ENCODE measurements around the gene PTPA.

PTPA gene

DNA sequence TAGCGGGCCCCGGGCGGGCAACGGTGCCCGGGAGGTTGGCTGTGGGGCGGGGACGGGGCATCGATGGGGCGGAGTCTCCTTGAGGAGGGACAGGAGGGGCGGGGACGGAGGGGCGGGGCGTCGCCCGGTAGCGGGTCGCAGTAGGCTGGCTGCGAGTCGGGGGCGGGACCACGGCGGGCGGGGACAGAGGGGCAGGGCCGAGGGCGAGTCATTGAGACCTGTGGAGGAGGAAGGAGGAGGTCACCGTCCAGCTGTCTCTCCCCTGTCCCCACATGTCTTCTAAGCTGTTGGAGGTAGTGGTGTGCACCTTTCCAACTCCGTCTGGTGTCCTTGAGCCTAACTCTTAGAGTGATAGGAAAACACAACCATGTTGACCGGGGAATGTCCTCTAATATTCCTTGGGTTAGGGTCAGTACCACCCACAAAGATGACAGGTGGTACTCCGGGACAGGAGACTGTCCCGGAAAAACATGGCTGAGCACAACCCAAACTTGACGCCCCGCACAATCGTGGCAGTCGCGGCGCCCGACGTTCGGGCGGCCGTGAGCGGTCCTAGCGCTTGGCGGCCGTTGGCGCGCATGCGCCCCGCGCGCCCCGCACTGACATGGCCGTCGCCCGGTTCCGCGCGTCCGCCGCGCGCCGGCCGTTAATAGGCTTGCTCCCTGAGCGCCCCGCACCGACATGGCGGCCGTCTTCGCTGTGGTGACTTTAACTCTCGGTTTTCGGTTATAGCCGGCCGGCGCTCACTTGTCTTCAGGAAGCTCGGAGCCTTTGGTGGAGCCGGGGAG lies at the start of gene PTPA, which contains the start of gene CRAT:
Gene PTPA, plus strand, starts transcription at position 676 of the 788 bp plus-strand sequence. CDS start 186 bp downstream, outside the sequence.
Gene CRAT, minus strand, starts transcription at position 54 of the 788 bp plus-strand sequence. CDS start 284 bp downstream, outside the sequence.
- DNase-seq (ENCODE audit: low spot score), result peak; percentile 93

DNA sequence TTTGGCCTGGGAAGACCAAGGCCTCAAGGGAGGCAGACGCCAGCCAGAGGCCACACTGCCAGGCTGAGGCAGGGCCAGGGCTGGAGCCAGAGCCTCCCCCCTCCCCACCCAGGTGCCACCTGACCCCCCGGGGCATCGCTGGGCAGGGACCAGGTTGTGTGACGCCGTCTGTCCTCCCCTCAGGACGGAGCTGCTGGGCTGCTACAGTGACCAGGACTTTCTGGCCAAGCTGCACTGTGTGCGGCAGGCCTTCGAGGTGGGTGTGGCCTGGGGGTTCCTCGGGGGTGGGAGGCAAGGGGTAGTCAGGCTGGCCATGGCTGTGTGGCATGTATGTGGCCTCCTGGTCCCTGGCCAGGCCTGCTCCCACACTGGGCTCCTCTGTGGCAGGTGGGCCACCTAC lies 48.2 kb upstream of the PTPA start:
- DNase-seq (ENCODE audit: low spot score), result no peak

DNA sequence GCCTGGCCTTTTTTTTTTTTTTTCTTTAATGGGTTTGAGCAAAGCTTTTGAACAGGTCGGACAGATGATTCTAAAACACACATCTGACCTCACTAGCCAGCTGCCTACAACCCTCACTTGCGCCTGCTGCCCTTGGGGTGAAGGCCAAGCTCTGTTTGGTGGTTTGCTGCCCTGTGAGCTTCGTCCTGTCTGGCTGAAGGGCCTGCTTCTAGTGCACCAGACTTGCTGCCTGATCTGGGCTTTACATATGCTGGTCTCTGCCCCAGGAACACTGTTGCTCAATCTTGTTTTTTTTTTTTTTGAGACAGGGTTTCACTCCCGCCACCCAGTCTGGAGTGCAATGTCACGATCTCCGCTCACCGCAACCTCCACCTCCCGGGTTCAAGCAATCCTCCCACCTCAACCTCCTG lies 46.7 kb upstream of the PTPA start:
- no peak for DNase-seq (ENCODE audit: low spot score)

DNA sequence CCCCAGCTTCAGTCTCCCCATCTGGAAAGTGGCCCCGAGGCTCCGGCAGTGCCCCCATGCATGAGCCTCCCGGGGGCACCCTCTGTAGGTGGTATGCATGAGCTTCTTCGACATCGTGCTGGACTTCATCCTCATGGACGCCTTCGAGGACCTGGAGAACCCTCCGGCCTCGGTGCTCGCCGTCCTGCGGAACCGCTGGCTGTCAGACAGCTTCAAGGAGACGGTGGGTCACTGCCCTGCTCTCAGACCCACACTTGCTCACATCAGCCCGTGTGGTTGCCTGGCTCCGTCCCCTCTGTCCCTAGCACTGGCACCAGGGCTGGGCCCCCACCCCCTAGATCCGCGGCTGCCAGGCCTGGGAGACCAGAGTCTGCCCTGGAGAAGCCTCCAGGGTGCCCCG lies 43.1 kb upstream of the PTPA start:
- no peak for DNase-seq (ENCODE audit: low spot score)

DNA sequence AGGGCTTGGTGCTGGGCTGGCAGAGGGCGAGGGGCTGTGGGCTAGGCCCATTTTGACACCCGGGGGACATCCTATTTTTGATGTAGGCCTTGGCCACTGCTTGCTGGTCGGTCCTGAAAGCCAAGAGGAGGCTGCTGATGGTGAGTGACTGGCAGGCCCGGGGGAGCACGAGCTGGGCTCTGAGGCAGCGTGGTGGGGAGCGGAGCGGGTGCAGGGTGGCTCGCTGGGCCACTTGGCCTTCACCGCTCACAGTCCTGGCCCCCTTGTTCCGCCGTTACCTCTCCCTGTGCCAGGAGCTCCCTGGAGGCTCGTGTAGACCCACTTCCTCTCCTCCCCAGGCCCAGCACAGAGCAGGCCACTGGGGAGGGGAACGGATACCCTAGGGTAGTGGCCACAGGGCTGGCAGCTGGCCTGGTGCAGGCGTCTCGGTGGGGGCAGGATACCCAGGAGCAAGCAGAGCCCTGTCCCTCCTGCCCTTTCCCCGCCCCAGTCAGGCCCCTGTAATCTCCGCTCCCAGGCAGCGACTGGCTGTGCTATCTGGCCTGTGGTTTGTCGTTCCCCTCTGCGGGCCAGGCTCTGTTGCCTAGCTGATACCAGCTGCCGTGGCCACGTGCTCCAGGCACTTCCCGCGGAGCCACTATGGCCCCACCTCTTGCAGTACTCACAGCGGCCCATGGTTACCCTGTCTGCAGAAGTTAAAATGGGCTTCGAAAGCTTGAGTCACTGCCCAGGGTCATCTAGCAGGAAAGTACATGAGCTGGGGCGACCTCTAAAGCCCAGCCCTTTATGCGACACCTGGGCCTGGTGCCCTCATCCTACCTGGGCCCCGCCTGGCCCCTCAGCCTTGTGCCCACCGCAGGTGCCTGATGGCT lies 42.0 kb upstream of the PTPA start:
- peak; percentile 57 for DNase-seq (ENCODE audit: low spot score)

DNA sequence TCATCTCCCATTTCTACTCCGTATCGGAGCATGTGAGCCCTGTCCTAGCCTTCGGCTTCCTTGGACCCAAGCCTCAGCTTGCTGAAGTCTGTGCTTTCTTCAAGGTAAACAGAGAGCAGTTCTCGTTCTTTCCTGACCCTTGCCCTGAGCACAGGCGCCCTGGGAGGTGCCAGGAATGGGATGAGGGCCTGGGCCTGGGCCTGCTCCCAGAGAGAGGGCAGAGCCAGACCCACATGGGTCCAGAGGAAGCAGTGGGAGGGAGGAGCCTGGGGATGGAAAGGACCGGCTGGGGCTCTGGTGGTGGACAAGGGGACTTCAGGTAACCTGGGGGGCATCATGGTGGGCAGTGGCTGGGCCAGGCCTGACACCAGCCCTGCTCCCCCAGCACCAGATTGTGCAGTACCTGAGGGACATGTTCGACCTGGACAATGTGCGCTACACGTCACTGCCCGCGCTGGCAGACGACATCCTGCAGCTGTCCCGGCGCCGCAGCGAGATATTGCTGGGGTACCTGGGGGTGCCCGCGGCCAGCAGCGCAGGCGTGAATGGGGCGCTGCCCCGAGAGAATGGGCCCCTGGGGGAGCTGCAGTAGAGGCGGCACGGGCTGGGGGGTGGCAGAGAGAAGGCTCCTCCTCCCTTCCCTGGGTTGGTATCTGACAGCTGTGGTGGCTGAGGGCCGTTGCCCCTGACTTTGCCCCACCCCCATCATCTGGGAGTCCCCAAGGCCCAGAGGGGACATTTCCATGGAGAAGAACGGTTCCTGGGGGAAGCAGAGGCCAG lies 41.2 kb upstream of the PTPA start:
- DNase-seq (ENCODE audit: low spot score), result no peak

DNA sequence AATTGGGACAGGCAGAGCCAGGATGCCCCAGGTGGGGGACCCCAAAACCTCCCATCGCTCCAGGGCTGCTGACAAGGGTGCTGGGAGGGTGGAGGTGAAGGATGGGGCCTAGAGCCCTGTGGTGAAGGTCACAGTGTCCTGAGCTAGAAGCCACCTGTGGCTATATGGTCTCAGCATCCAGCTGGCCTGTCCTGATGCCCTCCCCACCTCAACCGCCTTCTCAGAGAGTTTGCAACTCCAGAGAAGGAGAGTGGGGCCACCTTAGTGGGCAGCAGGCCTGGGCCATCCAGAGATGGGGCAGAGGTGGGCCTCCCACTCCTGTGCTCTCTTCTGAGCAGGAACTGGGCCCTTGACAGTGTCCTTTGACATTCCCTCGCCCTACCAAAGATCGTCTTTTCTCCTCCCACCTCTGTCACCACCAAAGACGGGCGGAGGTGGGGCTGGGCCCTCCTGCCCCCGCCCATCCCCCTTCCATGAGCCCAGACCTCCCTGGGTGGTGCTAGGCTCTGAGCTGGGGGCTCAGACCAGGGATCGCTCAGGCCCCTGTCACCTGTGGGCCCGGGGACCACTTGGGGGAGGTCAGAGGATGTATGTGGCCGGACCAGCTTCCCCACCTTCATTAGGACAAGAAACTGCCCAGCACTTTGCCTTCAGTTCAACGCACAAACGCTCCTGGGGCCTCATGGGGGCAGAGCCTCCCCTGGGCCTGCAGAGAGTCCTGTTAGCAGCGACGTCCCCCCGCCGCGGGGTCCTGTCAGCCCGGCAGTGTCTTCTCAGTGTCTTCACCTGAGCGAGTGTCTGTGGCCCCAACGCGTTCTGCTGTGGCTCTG lies 40.3 kb upstream of the PTPA start:
- no peak for DNase-seq (ENCODE audit: low spot score)

DNA sequence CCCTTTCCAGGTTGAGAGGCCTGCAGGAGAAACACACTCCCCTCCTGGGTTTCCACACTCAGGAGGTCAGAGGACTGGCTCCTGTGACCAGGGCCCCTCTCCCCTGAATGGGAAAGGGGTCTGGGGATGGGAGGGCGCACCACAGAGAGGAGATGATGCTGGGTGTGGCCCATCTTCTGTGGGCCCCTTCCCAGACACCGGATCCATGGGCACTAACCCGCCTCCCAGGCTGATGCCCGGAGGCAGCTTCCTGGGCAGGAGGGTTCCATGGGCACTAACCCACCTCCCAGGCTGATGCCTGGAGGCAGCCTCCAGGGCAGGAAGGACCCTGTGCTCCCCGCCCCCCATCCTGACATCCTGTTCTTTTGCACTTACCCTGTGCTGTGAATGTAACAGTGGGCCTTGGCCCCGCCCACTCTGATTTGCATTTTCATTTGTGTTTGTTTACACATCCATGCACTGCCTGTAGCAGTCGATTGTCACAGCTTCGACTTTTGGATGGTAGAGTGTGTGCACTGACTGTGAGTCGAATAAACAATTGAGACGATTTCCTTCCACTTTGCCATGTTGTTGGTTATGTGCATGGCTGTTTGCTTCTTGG lies 39.6 kb upstream of the PTPA start:
- DNase-seq (ENCODE audit: low spot score), result peak; percentile 42

DNA sequence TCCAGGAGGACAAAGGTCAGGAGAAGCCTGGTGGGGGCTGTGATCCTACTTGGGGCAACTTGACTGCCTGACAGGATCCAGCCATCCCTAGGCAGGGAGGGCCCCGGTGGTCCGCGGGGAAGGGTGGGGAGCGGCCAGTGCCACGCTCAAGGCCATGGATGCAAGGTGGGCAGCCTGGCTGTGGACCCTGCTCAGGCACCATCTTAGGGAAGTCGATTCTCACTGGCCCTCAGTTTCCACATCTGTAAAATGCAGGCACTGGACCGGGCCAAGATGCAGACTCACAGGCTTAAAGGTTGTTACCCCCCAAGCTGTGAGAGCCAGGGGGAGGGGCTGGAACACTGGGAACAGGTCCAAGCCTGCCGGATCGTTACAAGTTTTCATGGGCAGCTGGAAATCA lies 39.0 kb upstream of the PTPA start:
- no peak for DNase-seq (ENCODE audit: low spot score)

DNA sequence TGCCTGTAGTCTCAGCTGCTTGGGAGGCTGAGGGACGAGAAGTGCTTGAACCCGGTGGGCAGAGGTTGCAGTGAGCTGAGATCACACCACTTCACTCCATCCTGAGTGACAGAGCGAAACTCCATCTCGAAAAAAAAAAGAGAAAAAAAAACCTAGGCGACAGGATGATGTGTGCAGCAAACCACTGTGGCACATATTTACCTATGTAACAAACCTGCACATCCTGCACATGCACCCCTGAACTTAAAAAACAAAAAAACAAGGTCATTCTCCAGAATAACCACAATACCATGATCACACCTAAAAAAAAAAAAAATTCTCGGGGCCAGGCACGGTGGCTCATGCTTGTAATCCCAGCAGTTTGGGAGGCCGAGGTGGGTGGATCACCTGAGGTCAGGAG lies 37.8 kb upstream of the PTPA start:
- no peak for DNase-seq (ENCODE audit: low spot score)

DNA sequence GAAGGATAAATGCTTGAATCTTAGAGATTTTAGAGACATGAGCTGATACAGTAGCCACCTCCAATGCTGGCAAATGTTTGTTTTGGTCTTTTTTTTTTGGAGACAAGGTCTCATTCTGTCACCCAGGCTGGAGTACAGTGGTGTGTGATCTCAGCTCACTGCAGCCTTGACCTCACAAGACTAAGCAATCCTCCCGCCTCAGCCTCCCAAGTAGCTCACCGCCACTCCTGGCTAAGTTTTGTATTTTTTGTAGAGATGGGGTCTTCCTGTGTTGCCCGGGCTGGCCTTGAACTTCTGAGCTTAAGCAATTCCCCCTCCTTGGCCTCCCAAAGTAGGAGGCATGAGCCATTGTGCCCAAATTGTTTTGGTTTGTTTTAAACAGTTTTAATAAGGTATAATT lies 37.1 kb upstream of the PTPA start:
- DNase-seq (ENCODE audit: low spot score), result no peak

DNA sequence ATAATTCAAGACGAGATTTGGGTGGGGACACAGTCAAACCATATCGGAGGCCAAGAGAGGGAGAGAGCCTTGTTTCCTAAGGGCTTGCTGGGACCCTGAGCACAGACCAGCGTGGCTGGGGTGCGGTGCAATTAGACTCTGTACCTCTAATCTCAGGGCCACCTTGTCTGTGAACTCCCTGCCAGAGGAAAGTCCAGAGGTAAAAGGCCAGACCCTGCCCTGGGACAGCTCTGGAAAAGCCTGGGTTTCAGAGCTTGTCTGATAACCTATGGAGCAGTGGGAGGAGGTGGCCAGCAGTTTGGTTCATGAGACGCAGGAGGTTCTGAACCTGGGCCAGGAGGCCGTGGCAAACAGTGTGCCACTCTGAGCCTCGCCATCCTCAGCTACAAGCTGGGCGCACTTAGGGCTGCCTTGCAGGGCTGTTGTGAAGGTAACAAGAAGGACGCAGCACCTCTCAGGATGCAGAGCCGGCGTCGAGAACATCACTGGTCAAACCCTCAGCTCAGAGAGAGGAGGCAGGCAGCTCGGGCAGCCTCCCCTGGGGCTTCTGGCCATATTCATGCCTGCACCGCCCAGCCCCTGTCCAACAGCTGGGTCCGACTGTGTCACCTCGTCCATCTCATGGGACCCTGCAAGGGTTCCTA lies 35.1 kb upstream of the PTPA start:
- DNase-seq (ENCODE audit: low spot score), result no peak

DNA sequence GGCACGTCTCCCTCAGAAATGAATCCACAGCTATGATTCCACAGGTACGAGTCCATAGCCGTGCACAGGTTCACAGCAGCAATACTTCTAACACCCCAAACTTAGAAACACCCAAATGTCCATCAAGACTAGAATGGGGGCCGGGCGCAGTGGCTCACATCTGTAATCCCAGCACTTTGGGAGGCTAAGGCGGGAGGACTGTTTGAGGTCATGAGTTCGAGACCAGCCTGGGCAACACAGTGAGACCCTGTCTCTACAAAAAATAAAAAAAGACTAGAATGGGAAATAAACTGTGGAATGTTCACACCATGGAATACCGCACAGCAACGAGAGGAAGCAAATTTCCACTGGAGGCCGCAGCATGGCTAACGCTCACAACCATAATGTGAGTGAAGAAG lies 34.6 kb upstream of the PTPA start:
- no peak for DNase-seq (ENCODE audit: low spot score)

DNA sequence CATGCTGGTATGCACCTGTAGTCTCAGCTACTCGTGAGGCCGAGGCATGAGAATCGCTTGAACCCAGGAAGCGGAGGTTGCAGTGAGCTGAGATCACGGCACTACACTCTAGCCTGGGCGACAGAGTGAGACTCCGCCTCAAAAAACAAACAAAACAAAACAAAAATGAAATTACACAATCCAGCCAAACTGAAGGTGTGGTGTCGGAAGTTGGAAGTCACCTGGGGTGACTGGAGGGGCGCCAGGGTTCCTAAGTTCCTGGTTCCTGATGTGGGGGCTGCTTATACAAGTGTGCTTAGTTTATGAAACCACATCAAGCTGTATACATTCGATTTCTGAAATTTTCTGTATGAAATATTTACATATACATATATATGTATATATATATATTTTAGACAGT lies 34.0 kb upstream of the PTPA start:
- no peak for DNase-seq (ENCODE audit: low spot score)

DNA sequence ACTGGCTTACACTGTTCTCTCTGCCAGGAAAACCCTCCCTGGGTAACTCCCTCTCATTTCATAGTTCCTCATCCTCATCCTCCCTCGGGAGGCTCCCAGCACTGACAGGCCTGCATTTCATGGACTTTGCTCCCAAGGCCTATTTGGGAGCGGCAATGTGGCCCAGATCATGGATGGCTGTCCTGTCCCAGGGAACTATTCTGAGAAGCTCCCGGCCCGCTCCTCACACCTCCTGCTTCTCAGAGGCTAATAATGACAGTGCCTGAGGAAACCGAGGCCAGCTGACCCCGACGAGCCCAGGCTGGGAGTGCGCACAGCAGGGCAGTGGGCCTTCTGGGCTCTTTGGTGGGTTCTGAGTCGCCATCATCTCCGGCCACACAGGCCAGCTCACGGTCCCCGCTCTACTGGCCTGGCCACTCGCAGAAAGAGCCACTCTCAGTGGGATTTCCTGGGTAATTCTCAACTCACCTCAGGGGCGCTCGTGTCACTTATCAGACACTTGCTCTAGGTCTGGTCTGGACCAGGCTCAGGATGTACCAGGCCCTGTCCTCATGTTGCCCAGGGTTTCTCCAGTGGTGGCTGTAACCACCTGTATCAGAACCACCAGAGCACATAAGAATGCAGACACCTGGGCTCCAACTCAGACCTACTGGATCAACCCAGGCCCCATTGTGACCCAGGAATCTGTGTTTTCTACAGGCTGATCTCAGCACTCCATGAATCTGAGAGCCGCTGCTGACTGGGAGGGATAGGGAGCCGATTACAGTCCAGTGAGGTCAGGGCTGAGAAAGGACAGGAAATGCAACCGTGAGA lies 32.3 kb upstream of the PTPA start:
- DNase-seq (ENCODE audit: low spot score), result no peak

DNA sequence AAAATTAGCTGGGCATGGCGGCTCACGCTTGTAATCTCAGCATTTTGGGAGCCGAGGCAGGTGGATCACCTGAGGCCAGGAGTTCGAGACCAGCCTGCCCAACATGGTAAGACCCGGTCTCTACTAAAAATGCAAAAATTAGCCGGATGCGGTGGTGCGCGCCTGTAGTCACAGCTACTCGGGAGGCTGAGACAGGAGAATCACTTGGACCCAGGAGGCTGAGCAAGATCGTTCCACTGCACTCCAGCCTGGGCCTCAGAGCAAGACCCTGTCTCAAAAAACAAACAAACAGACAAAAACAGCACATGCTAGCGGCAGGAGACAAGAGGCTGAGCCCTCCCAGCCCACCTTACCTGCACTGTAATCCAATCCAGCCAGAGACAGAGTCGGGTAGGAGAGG lies 31.4 kb upstream of the PTPA start:
- DNase-seq (ENCODE audit: low spot score), result no peak

DNA sequence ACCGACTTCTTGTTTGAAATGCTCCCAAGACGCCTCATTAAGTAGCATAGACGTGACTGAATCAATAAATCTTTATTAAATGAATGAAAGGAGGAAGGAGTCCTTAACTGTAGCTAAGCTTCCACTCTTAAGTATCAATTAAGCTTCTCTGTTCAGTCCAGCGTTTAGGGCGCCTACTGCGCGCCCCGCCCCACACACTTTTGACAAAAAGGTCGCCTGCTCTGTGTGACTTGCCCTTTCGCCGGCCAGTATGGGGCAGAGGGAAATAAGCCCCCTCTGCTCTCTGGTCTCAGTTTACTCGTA lies 31.0 kb upstream of the PTPA start:
- DNase-seq (ENCODE audit: low spot score), result no peak

DNA sequence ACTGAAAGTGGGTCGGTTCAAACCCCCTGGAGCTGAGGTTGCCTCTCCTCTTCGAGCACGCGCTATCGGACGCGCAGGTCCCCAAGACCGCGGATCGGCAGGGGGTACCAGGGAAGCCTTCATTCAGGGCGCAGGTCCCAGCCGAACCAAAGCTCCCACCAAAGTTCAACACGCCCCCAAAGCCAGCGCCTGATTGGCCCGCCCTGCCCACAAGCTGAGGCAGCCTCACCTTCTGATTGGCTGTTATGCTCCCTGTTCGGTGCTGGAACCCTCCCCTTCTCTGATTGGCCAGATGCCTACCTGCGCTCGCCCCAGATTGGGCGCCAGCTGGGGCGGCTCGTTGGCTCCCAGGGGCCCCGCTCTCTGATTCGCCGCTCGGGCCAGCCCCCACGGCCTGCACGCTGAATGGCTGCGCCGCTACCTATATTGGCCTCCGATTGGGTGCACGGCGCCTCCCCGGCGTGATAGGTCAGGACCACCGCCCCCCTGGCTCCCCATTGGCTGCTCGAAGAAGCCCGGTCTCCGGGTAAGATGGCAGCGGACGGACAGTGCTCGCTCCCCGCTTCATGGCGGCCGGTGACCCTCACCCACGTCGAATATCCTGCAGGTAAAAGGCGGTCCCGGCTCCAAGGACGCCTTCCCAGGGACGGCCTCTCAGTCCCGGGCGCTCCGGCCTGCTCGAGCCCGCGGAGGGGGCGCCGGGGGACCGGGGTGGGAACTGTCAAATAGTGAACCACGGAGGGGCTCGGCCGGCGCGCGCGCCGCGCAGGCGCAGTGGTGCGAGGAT lies 30.4 kb upstream of the PTPA start, which contains the start of gene DOLPP1:
Gene DOLPP1, plus strand, starts transcription at position 511 of the 787 bp plus-strand sequence. Its CDS starts 21 bp downstream, at position 532.
- peak; percentile 99 for DNase-seq (ENCODE audit: low spot score)

DNA sequence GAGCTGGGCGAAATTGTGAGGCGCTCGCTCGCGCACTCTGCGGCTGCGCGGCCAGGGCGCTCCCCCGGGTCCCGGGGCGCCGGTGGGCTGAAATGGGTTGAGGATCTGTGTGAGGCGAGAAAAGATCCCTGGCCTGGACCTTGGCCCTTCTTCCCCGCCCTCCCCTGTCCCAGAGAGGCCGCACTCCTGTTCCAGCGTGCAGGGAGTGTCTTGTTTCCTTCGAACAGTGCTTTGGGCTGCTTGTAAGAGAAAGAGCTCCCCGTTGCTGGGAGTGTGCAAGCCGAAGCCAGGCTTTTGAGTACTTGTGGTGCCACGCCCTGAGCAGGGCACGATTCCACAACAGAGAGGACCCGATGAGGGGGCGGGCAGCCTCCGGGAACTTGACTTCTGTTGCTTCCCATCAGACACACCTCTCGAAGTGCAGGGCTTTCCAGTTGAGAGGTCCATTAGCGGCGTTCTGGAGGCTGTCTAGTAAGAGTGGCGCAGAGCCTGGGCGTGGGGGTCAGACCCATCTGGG lies 29.8 kb upstream of the PTPA start:
- no peak for DNase-seq (ENCODE audit: low spot score)
